IMR-90 (cell line): Measurements from ENCODE around the gene OR52M1. TPM values are rescaled to one million over a fixed set of nuclear protein-coding genes. Genes with fewer than 3 reads are reported as not detected.

Source experiments
- ATAC-seq: fragments of 200-7000 bp; cut with Tn5 transposase; 2 replicates; pipeline ENCODE4 v1.9.1; 2020; ENCODE audit warnings: low read depth, mild to moderate bottlenecking, moderate library complexity
- BruUV-seq: library from RNA; stranded (reverse); fragments of 400-500 nt; replicated peaks from 2 replicates; lab custom pipeline; 2021; lab: Mats Ljungman, UMichigan
- CTCF ChIA-PET: fragments of 300-600 bp; formaldehyde crosslinking; extraction: SDS; loops from one replicate; lab custom pipeline; 2021; ENCODE audit warnings: antibody characterized with exemption; lab: Yijun Ruan, JAX
- POLR2A ChIA-PET: fragments of 300-600 bp; sonication (Branson Sonifier 250); formaldehyde crosslinking; loops from one replicate; lab custom pipeline; 2022; ENCODE audit warnings: antibody characterized with exemption; ENCODE audit not compliant: unreplicated experiment; lab: Charles Lee
- DNase-seq: peaks from one replicate; pipeline ENCODE4 v3.0.0; 2013
- H2AFZ ChIP-seq: replicated peaks from 2 replicates; pipeline ENCODE3; 2013; ENCODE audit warnings: low read length, mild to moderate bottlenecking; ENCODE audit not compliant: poor library complexity
- H2AK5ac ChIP-seq: 2 replicates; pipeline ENCODE4 v1.6.1; 2013; ENCODE audit warnings: low read depth, low read length, inconsistent platforms
- H2AK9ac ChIP-seq: replicated peaks from 2 replicates; pipeline ENCODE3; 2013; ENCODE audit warnings: mild to moderate bottlenecking, low read depth, low read length, moderate library complexity; ENCODE audit not compliant: poor library complexity
- H2BK120ac ChIP-seq: 2 replicates; pipeline ENCODE4 v1.6.1; 2013; ENCODE audit warnings: low read depth, low read length, inconsistent platforms
- H2BK15ac ChIP-seq: 3 replicates; pipeline ENCODE4 v1.6.1; 2013; ENCODE audit warnings: low read depth, low read length, inconsistent platforms
- H2BK20ac ChIP-seq: 2 replicates; pipeline ENCODE4 v1.6.1; 2013; ENCODE audit warnings: low read depth, mild to moderate bottlenecking, inconsistent platforms, low read length, moderate library complexity
- H2BK5ac ChIP-seq: 2 replicates; pipeline ENCODE4 v1.6.1; 2013; ENCODE audit warnings: mild to moderate bottlenecking, low read depth, low read length, inconsistent platforms; ENCODE audit not compliant: poor library complexity, severe bottlenecking
- H3K14ac ChIP-seq: replicated peaks from 2 replicates; pipeline ENCODE4 v1.6.1; 2013; ENCODE audit warnings: low read depth, low read length, inconsistent platforms
- H3K18ac ChIP-seq: 2 replicates; pipeline ENCODE4 v1.6.1; 2013; ENCODE audit warnings: low read depth, low read length, control low read depth
- H3K23ac ChIP-seq: 2 replicates; pipeline ENCODE4 v1.6.1; 2013; ENCODE audit warnings: low read depth, low read length, inconsistent platforms
- H3K27ac ChIP-seq: 2 replicates; pipeline ENCODE4 v1.5.1; 2013; ENCODE audit warnings: mild to moderate bottlenecking, control low read depth, low read length; ENCODE audit not compliant: insufficient read depth
- H3K27me3 ChIP-seq: 2 replicates; pipeline ENCODE4 v1.6.1; 2013; ENCODE audit warnings: low read length; ENCODE audit not compliant: control insufficient read depth, insufficient read depth
- H3K36me3 ChIP-seq: 2 replicates; pipeline ENCODE4 v1.6.1; 2013; ENCODE audit warnings: low read length, mixed read lengths; ENCODE audit not compliant: control insufficient read depth, insufficient read depth
- H3K4ac ChIP-seq: 2 replicates; pipeline ENCODE4 v1.6.1; 2013; ENCODE audit warnings: low read depth, low read length, inconsistent platforms
- H3K4me1 ChIP-seq: 2 replicates; pipeline ENCODE4 v1.6.1; 2013; ENCODE audit warnings: low read length, mixed read lengths; ENCODE audit not compliant: control insufficient read depth, insufficient read depth
- H3K4me2 ChIP-seq: 2 replicates; pipeline ENCODE4 v1.6.1; 2013; ENCODE audit warnings: low read depth, mild to moderate bottlenecking, control low read depth, low read length, moderate library complexity
- H3K4me3 ChIP-seq: 2 replicates; pipeline ENCODE4 v1.5.1; 2013; ENCODE audit warnings: low read depth, mild to moderate bottlenecking, control low read depth, low read length, moderate library complexity; ENCODE audit not compliant: insufficient read depth
- H3K56ac ChIP-seq: 2 replicates; pipeline ENCODE4 v1.6.1; 2013; ENCODE audit warnings: low read length, inconsistent platforms; ENCODE audit not compliant: insufficient read depth; ENCODE audit errors: extremely low read depth
- H3K79me1 ChIP-seq, 2 experiments: 2 replicates each; pipeline ENCODE4 v1.6.1; 2013; ENCODE audit warnings: low read length in 2 of 2, inconsistent platforms in 1 of 2, low read depth in 1 of 2
- H3K9ac ChIP-seq: 2 replicates; pipeline ENCODE4 v1.6.1; 2013; ENCODE audit warnings: low read depth, low read length, control low read depth
- H3K9me1 ChIP-seq: 2 replicates; pipeline ENCODE4 v1.6.1; 2013; ENCODE audit warnings: low read length, inconsistent platforms; ENCODE audit not compliant: insufficient read depth
- H3K9me3 ChIP-seq: 2 replicates; pipeline ENCODE4 v1.6.1; 2013; ENCODE audit warnings: low read length; ENCODE audit not compliant: control insufficient read depth, insufficient read depth
- H4K20me1 ChIP-seq: 2 replicates; pipeline ENCODE4 v1.6.1; 2013; ENCODE audit warnings: low read length, inconsistent platforms; ENCODE audit not compliant: insufficient read depth
- H4K5ac ChIP-seq: 2 replicates; pipeline ENCODE4 v1.6.1; 2013; ENCODE audit warnings: mild to moderate bottlenecking, low read depth, low read length, control low read depth
- H4K8ac ChIP-seq, 2 experiments: 2 replicates each; pipeline ENCODE4 v1.6.1; 2013; ENCODE audit warnings: low read depth in 2 of 2, low read length in 2 of 2, control low read depth in 1 of 2, inconsistent platforms in 1 of 2
- H4K91ac ChIP-seq: 2 replicates; pipeline ENCODE4 v1.6.1; 2013; ENCODE audit warnings: low read depth, low read length, inconsistent platforms; ENCODE audit not compliant: insufficient read depth
- BHLHE40 ChIP-seq: fragments of 150-350 bp; IDR thresholded peaks from 2 replicates; pipeline ENCODE4 v1.6.1; 2016; ENCODE audit warnings: mild to moderate bottlenecking, low read depth, low read length
- CEBPB ChIP-seq: IDR thresholded peaks from 2 replicates; pipeline ENCODE4 v1.6.1; 2012; ENCODE audit warnings: low read depth, low read length, improper control_type of control experiment
- CHD1 ChIP-seq: IDR thresholded peaks from 2 replicates; pipeline ENCODE4 v1.6.1; 2012; ENCODE audit warnings: low read depth, low read length, improper control_type of control experiment
- ELK1 ChIP-seq: fragments of 150-350 bp; IDR thresholded peaks from 2 replicates; pipeline ENCODE4 v1.6.1; 2016; ENCODE audit warnings: low read depth, mild to moderate bottlenecking, low read length, moderate library complexity, borderline replicate concordance
- FOS ChIP-seq: fragments of 150-350 bp; IDR thresholded peaks from 2 replicates; pipeline ENCODE4 v1.6.1; 2016; ENCODE audit warnings: low read depth, low read length
- MAFK ChIP-seq: IDR thresholded peaks from 2 replicates; pipeline ENCODE4 v1.6.1; 2012; ENCODE audit warnings: low read depth, low read length, improper control_type of control experiment
- MAZ ChIP-seq: IDR thresholded peaks from 2 replicates; pipeline ENCODE4 v1.6.1; 2012; ENCODE audit warnings: low read depth, mild to moderate bottlenecking, low read length, improper control_type of control experiment, moderate library complexity, borderline replicate concordance
- NFE2L2 ChIP-seq: fragments of 150-350 bp; IDR thresholded peaks from 2 replicates; pipeline ENCODE4 v1.6.1; 2016; ENCODE audit warnings: low read depth, mild to moderate bottlenecking, low read length
- RAD21 ChIP-seq: IDR thresholded peaks from 2 replicates; pipeline ENCODE4 v1.6.1; 2012; ENCODE audit warnings: low read length, improper control_type of control experiment
- RCOR1 ChIP-seq: IDR thresholded peaks from 2 replicates; pipeline ENCODE4 v1.6.1; 2012; ENCODE audit warnings: mild to moderate bottlenecking, low read length, improper control_type of control experiment; ENCODE audit not compliant: insufficient replicate concordance
- RFX5 ChIP-seq: IDR thresholded peaks from 2 replicates; pipeline ENCODE4 v1.8.0; 2012; ENCODE audit warnings: low read depth, mild to moderate bottlenecking, low read length, moderate library complexity
- dilution Hi-C: fragments of 300-500 bp; cut with HindIII; formaldehyde crosslinking; loops from one replicate; pipeline ENCODE4 v1.14.3; 2018; ENCODE audit warnings: low sequenced_read_pairs; ENCODE audit not compliant: unreplicated experiment
- in situ Hi-C: fragments of 300-500 bp; cut with MboI; formaldehyde crosslinking; loops from 3 replicates; pipeline ENCODE4 v1.14.3; 2019; ENCODE audit warnings: low sequenced_read_pairs, inconsistent platforms, mixed read lengths
- intact Hi-C: fragments of 100-400 bp; cut with micrococcal nuclease; formaldehyde crosslinking; loops from 2 replicates; pipeline ENCODE4 v1.10.0; 2022
- polyA plus RNA-seq, 3 experiments: library from polyadenylated mRNA; depleted of rRNA; stranded (reverse); fragments of >200 nt; gene quantifications; 2 replicates each; pipeline ENCODE4 v1.2.3, GENCODE V29; 2012; ENCODE audit warnings: low replicate concordance in 1 of 3
- total RNA-seq: library from RNA; depleted of rRNA; stranded (reverse); fragments of >200 nt; gene quantifications from 2 replicates; pipeline ENCODE4 v1.2.3, GENCODE V29; 2012
- TF ChIP-seq, protein P1 (sequence below): fragments of 150-350 bp; IDR thresholded peaks from 2 replicates; pipeline ENCODE4 v1.6.1; 2017; ENCODE audit warnings: mild to moderate bottlenecking, antibody characterized with exemption, low read length, low read depth
- TF ChIP-seq, protein P2 (sequence below): conservative IDR thresholded peaks from 2 replicates; pipeline ENCODE4 v1.5.1; 2012; ENCODE audit warnings: mild to moderate bottlenecking, low read depth, low read length, improper control_type of control experiment

Gene OR52M1
- total and polyA plus RNA-seq, 2 of the 4 experiments (the other 2 are of a cell fraction), result not detected

DNA sequence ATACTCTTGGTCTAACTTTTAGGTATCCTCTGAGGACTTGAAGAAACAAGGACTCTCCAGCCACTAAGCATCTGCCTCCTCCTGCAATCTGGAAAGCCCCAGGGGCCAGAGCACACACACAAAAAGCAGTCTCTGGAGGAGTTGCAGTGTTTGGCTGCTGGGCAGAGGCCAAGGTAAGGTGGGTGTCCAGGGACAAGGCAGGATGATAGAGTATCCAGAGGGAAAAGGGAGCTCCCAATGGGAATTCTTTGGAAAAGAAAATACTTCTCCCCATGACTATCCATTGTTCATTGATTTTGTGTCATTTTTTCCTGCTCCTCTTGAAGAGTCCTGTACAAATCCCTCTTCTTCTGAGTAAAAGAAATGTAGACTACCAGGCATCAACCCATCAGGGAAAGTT, 36.5 kb downstream of the OR52M1 start, which contains the start of gene OR52I2:
Gene OR52I2, plus strand, starts transcription at position 301 of the 400 bp plus-strand sequence.
- no TSS peak for BruUV-seq
- Histone ChIP-seq H3K27me3 (no peaks in the 10 kb centered on the region; the same call in 1 of the 2 replicates), H3K4me1 (no peaks in the 10 kb centered on the region), H3K23ac (no peak within 1 kb of the TSS), H3K56ac (no peak within 1 kb of the TSS), H3K79me1 (no peaks in the 10 kb centered on the region), H3K36me3 (no peaks in the 10 kb centered on the region), H2BK15ac (no peak within 1 kb of the TSS), H4K91ac (no peak within 1 kb of the TSS), H3K4me3 (no peak within 1 kb of the TSS), H2AFZ (no peak within 1 kb of the TSS), H4K5ac (no peak within 1 kb of the TSS), H3K18ac (no peak within 1 kb of the TSS), H2BK5ac (no peak within 1 kb of the TSS), H3K4ac (no peak within 1 kb of the TSS), H4K8ac (no peak within 1 kb of the TSS), H3K14ac (no peak within 1 kb of the TSS), H2BK20ac (no peak within 1 kb of the TSS), H4K20me1 (no peaks in the 10 kb centered on the region), H3K27ac (no peak within 1 kb of the TSS), H3K9ac (no peak within 1 kb of the TSS), H2BK120ac (no peak within 1 kb of the TSS), H2AK5ac (no peak within 1 kb of the TSS), H3K9me1 (no peaks in the 10 kb centered on the region), H3K4me2 (no peak within 1 kb of the TSS), H3K9me3 (no peaks in the 10 kb centered on the region), H2AK9ac (no peak within 1 kb of the TSS)
- ChIA-PET POLR2A (no interaction called here), CTCF (no interaction called here)
- no peak for ATAC-seq
- intact Hi-C loops (no loop called here), in situ Hi-C loops (no loop called here), dilution Hi-C loops (no loop called here)
- TF ChIP-seq NFE2L2, result no peak
- TF ChIP-seq RAD21, result no peak
- no peak for TF ChIP-seq RCOR1
- no peak for TF ChIP-seq CEBPB
- TF ChIP-seq CHD1, result no peak
- no peak for TF ChIP-seq BHLHE40
- TF ChIP-seq, protein P1, sequence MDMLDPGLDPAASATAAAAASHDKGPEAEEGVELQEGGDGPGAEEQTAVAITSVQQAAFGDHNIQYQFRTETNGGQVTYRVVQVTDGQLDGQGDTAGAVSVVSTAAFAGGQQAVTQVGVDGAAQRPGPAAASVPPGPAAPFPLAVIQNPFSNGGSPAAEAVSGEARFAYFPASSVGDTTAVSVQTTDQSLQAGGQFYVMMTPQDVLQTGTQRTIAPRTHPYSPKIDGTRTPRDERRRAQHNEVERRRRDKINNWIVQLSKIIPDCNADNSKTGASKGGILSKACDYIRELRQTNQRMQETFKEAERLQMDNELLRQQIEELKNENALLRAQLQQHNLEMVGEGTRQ, result no peak
- TF ChIP-seq, protein P2, sequence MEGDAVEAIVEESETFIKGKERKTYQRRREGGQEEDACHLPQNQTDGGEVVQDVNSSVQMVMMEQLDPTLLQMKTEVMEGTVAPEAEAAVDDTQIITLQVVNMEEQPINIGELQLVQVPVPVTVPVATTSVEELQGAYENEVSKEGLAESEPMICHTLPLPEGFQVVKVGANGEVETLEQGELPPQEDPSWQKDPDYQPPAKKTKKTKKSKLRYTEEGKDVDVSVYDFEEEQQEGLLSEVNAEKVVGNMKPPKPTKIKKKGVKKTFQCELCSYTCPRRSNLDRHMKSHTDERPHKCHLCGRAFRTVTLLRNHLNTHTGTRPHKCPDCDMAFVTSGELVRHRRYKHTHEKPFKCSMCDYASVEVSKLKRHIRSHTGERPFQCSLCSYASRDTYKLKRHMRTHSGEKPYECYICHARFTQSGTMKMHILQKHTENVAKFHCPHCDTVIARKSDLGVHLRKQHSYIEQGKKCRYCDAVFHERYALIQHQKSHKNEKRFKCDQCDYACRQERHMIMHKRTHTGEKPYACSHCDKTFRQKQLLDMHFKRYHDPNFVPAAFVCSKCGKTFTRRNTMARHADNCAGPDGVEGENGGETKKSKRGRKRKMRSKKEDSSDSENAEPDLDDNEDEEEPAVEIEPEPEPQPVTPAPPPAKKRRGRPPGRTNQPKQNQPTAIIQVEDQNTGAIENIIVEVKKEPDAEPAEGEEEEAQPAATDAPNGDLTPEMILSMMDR, result no peak
- TF ChIP-seq MAZ, result no peak
- no peak for TF ChIP-seq FOS
- no peak for TF ChIP-seq RFX5
- TF ChIP-seq MAFK, result no peak
- no peak for TF ChIP-seq ELK1
- DNase-seq, result no peak
